Epidermal melanocyte (primary cell): ENCODE measurements around the gene LRMDA.
"Not testable (repeated sequence)": the region's sequence is repeated elsewhere in the genome, so short reads cannot be mapped to it uniquely, and the experiment has no call there.

Experiments
- DNase-seq: peaks from one replicate; pipeline ENCODE4 v3.0.0; 2011; ENCODE audit warnings: low spot score; ENCODE audit not compliant: insufficient read length

The LRMDA gene

GRCh38 chr10:76148217-76148616 is 716.8 kb downstream of the LRMDA start:
- not testable (repeated sequence) for DNase-seq

- DNase-seq: no peak
Observed at GRCh38 chr10:76149182-76149581, 717.8 kb downstream of the LRMDA start.

DNA sequence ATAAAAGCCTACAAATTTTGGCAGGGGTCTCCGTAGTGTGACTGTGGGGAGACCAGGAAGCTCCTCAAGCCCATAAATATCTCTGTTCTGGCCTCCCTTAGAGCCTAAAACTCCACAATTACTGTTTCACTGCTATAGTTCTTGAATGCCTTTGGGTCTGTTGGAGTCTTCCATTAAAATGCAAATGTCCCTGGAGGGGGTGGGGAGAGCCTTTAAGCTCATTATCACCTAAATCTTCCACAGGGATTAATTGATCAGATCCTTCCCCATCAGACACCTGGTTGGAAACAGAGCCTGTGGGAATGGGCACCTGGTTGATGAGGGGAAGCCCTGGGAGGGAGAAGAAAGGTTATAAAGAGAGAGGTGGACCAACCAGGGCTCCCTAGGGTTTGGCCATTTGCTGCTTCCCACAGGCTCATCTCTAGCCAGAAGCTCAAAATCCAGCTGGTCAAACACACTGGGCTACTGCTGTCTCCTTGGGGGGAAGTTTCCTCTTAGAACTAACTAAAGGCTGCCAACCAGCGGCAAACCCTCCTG is 718.2 kb downstream of the LRMDA start:
- no peak for DNase-seq

GRCh38 chr10:76150139-76150875 is 718.9 kb downstream of the LRMDA start:
- no peak for DNase-seq

DNA sequence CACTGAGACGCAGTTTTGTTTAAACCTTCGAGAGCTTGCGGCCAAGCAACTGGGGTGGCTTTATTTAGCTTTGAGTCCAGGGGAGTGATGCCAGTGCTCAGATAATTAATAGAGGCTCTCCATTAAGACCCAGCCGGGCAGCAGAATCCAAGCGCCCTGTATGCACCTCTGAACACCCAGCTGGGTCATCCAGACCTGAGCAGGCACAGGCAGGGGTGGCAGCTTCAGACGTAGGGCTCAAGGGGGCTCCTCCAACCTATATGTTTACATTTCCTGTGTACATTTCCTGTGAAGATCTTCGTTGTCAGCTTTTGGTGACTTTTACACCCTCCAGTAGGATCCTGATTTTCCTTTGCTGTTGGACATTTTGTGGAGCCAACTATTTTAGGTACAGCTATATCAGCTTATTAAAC is 719.5 kb downstream of the LRMDA start:
- no peak for DNase-seq

DNA sequence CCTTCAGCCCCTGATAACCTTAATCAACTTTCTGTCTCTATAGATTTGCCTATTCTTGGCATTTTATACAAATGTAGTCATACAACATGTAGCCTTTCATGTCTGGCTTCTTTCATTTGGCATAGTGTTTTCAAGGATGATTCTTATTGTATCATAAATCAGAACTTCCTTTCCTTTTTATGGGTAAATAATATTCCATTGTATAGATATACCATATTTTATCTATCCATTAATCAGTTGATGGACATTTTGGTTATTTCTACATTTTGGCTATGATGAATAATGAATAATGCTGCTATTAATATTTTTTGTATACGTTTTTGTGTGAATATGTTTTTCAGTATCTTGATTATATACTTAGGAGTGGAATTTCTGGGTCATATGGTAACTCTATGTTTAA is 720.8 kb downstream of the LRMDA start:
- no peak for DNase-seq

- no peak for DNase-seq
Observed at GRCh38 chr10:76155961-76156360, 724.5 kb downstream of the LRMDA start.

- no peak for DNase-seq
Observed at GRCh38 chr10:76160446-76161300, 729.2 kb downstream of the LRMDA start.

- no peak for DNase-seq
Observed at GRCh38 chr10:76161301-76161582, 729.8 kb downstream of the LRMDA start.

DNA sequence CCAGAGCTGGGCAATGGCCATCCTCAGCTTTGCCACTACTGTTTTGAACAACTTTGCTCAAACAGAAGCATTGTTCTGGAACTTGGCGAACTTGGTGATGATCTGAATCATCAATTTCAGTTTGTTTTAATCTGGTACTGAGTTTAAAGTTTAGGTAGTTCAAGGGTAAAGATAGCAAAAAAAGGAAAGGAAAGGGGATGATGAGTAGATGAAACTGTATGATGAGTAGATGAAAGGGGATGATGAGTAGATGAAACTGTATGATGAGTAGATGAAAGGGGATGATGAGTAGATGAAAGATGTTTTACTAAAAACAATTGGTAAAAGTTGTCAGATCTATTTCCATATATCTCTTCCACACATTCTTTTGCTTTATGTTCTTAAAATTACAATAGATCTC is 737.0 kb downstream of the LRMDA start:
- DNase-seq: no peak

- DNase-seq: no peak
Observed at GRCh38 chr10:76169246-76169645, 737.8 kb downstream of the LRMDA start.

GRCh38 chr10:76172020-76172419 is 740.6 kb downstream of the LRMDA start:
- DNase-seq: no peak

DNA sequence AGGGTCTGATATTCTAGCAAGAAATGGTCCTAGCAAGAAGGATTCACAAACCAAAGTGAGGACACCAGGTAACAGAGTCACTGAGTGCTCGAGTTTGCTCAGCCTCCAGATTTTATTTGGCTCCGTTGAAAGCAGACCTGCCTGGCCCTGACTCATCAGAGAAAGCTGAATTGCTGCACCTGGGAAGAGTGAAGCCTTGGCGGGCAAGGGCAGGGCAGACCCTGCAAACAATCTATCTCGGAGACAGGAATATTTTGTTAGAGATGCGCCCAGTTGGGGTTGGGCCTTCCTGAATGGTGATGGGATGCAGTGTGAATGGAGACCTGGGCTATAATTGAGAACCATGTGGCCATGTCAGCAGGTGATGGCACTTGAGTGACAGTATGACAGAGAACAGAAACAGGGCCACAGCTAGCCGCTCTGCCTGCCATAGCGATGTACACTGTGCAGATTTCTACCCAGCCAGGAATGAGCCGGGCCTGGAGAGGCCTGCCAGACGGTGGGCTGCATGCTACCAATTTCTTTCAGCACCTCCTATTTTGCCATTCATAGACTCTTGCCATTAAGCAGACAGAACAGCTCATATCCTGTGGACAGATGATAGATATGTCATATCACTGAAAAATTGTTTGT is 744.2 kb downstream of the LRMDA start:
- DNase-seq: no peak

GRCh38 chr10:76176166-76176550 is 744.7 kb downstream of the LRMDA start:
- DNase-seq: no peak

DNA sequence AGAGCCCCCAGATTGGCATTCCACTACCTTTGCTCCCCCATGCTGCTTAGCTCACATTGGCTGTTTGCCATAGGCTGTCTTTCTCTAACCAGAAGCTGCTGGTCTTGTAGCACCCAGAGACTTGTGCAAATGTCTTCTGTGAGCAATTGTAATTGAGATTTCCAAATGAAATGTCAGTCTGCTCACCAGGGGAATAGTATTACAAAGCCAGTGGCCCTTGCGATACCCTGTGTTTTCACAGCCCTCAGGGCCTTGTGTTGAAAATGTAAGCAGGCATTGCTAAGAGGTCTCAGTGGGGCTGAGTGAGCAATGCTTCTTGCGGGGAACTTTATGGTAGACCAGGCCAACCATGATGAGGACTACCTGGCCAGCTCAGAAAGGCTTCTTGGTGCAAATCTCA is 746.5 kb downstream of the LRMDA start:
- no peak for DNase-seq

- DNase-seq: no peak
Observed at GRCh38 chr10:76178532-76179292, 747.3 kb downstream of the LRMDA start.

DNA sequence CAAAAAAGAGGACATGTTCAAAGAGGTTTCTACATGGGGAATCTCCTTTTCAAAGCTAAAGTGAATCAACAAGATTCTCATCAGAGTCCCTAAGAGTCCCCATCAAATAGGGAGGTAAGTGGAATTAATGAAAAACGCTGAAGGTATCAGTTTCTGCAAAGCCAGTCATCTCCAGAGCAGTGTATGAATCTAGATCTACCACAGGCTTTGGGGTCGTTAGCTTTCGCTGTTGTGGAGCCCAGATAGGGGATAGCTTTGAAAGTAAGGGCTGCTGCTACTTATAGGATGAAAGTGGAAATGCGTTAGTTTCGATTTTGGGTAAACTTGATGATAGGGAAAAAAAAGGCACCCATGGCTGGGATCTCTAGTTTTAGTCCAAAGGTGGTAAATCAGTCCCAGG is 748.4 kb downstream of the LRMDA start:
- DNase-seq: no peak

DNA sequence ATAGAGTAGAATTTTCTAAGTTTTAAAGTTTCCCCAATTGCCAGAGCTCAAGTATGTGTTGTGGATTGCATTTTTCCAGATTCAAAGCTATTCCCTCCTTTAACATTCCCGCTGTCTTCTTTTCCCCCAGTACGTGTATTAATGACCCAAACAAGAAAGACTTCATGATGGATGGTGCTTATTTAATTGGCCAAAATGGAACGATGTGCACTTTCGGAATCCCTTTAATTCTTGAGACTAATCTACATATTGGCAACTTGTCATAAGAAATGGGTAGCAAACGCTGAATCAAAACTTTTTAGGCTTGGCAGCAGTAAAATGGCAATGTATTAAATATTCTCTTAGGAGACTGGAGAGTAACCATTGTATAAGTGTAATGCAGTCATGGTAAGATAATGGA is 753.2 kb downstream of the LRMDA start:
- DNase-seq: no peak

GRCh38 chr10:76185471-76186301 is 754.3 kb downstream of the LRMDA start:
- no peak for DNase-seq

DNA sequence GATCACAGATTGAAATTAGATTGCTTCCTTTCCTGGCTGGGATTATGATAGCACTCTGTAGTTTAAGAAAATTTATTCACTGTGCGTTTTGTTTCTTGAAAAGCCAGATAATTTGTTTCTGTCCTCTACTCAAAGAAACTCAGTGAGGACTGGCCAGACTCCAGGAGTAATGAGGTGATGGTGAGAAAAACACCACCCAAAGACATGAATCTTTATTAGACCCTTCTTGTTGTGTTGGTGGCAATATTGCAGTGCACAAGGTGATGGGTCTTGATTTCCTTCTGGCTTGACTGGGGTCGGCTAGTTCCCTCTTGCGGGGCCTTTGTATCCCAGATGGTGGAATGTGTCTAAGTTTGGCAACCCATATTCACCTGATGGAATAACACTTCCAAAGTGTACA is 756.8 kb downstream of the LRMDA start:
- DNase-seq: no peak
